ENCODE results near the gene PIP5K1C.
"Not testable (repeated sequence)": the region's sequence is repeated elsewhere in the genome, so short reads cannot be mapped to it uniquely, and the experiment has no call there.

The PIP5K1C gene

GRCh38 chr19:3669947-3670795 is 30.1 kb downstream of the PIP5K1C start:
- H3K4me1 ChIP-seq (ENCODE audit: control insufficient read depth in 1 of 2, insufficient read depth in 1 of 2, low read depth in 1 of 2, low read length in 1 of 2), result peaks cover 10 to 16% of the 10 kb centered on the region in 2 experiments
- peaks cover 30% of the 10 kb centered on the region for H3K27me3 ChIP-seq
- no peaks in the 10 kb centered on the region for H3K9me3 ChIP-seq
- no peak overlapping the region for H3K4me3 ChIP-seq (ENCODE audit: low read depth in 1 of 2, low read length in 1 of 2)
- H3K27ac ChIP-seq, result no peak overlapping the region
- peaks cover 21% of the 10 kb centered on the region for H3K36me3 ChIP-seq
- TF ChIP-seq, protein P1, sequence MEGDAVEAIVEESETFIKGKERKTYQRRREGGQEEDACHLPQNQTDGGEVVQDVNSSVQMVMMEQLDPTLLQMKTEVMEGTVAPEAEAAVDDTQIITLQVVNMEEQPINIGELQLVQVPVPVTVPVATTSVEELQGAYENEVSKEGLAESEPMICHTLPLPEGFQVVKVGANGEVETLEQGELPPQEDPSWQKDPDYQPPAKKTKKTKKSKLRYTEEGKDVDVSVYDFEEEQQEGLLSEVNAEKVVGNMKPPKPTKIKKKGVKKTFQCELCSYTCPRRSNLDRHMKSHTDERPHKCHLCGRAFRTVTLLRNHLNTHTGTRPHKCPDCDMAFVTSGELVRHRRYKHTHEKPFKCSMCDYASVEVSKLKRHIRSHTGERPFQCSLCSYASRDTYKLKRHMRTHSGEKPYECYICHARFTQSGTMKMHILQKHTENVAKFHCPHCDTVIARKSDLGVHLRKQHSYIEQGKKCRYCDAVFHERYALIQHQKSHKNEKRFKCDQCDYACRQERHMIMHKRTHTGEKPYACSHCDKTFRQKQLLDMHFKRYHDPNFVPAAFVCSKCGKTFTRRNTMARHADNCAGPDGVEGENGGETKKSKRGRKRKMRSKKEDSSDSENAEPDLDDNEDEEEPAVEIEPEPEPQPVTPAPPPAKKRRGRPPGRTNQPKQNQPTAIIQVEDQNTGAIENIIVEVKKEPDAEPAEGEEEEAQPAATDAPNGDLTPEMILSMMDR (IDR thresholded peaks at IDR 0.05), result no peak

GRCh38 chr19:3669082-3669946 is 31.0 kb downstream of the PIP5K1C start:
- H3K36me3 ChIP-seq, result peaks cover 25% of the 10 kb centered on the region
- peaks cover 30% of the 10 kb centered on the region for H3K27me3 ChIP-seq
- H3K4me1 ChIP-seq (ENCODE audit: control insufficient read depth in 1 of 2, insufficient read depth in 1 of 2, low read depth in 1 of 2, low read length in 1 of 2), result peaks cover 10 to 16% of the 10 kb centered on the region in 2 experiments
- TF ChIP-seq, protein P1 (IDR thresholded peaks at IDR 0.05), result no peak
- H3K4me3 ChIP-seq (ENCODE audit: low read depth in 1 of 2, low read length in 1 of 2), result no peak overlapping the region
- no peak overlapping the region for H3K27ac ChIP-seq
- H3K9me3 ChIP-seq, result no peaks in the 10 kb centered on the region

GRCh38 chr19:3668331-3669081 is 31.8 kb downstream of the PIP5K1C start:
- Histone ChIP-seq H3K4me3 (ENCODE audit: low read depth in 1 of 2, low read length in 1 of 2) (no peak overlapping the region), H3K9me3 (no peaks in the 10 kb centered on the region), H3K27me3 (peaks cover 30% of the 10 kb centered on the region), H3K36me3 (peaks cover 33% of the 10 kb centered on the region), H3K27ac (no peak overlapping the region), H3K4me1 (ENCODE audit: control insufficient read depth in 1 of 2, insufficient read depth in 1 of 2, low read depth in 1 of 2, low read length in 1 of 2) (peaks cover 10 to 16% of the 10 kb centered on the region in 2 experiments)
- TF ChIP-seq, protein P1 (IDR thresholded peaks at IDR 0.05), result no peak

DNA sequence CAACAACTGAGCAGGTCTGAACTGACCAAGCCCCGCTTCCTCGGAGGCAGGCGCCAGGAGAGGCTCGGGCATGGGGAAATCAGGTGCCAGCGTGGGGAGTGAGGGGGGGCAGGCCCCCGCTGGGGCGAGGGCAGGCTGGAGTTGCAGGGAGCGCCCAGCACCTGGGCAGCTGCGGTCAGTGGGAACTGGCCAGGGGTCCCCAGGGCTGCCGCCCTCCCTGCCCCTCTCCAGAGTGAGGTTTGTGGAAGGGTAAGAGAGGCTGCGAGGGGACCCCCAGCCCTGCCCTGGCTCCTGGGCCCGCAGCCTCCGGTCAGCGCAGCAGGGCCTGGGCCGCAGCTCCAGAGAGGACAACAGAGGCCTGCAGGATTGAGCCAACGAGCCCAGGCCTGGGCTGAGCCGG is 32.5 kb downstream of the PIP5K1C start:
- Histone ChIP-seq H3K9me3 (no peaks in the 10 kb centered on the region), H3K27ac (no peak overlapping the region), H3K27me3 (peaks cover 27% of the 10 kb centered on the region), H3K36me3 (peaks cover 41% of the 10 kb centered on the region), H3K4me1 (ENCODE audit: control insufficient read depth in 1 of 2, insufficient read depth in 1 of 2, low read depth in 1 of 2, low read length in 1 of 2) (peaks cover 10 to 16% of the 10 kb centered on the region in 2 experiments), H3K4me3 (ENCODE audit: low read depth in 1 of 2, low read length in 1 of 2) (no peak overlapping the region)
- TF ChIP-seq, protein P1 (IDR thresholded peaks at IDR 0.05), result no peak

- TF ChIP-seq, protein P1 (IDR thresholded peaks at IDR 0.05), result no peak
- H3K4me3 ChIP-seq (ENCODE audit: low read depth in 1 of 2, low read length in 1 of 2), result no peak overlapping the region
- no peak overlapping the region for H3K27ac ChIP-seq
- no peaks in the 10 kb centered on the region for H3K9me3 ChIP-seq
- peaks cover 10 to 16% of the 10 kb centered on the region in 2 experiments for H3K4me1 ChIP-seq (ENCODE audit: control insufficient read depth in 1 of 2, insufficient read depth in 1 of 2, low read depth in 1 of 2, low read length in 1 of 2)
- H3K36me3 ChIP-seq, result peaks cover 47% of the 10 kb centered on the region
- peaks cover 21% of the 10 kb centered on the region for H3K27me3 ChIP-seq
Measured at GRCh38 chr19:3667037-3667638, 33.1 kb downstream of the PIP5K1C start.

DNA sequence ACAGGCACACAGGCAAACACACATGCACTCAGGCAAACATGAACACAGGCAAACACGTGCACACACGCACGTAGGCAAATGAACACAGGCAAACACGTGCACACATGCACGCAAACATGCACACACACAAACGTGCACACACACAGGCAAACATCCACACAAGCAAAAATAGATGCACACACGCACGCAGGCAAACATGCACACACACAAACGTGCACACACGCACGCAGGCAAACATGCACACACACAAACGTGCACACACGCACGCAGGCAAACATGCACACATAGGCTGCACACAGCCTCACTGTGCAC is 33.8 kb downstream of the PIP5K1C start:
- not testable (repeated sequence) for H3K4me3 ChIP-seq (ENCODE audit: low read depth in 1 of 2, low read length in 1 of 2); H3K9me3 ChIP-seq
- peaks cover 53% of the 10 kb centered on the region for H3K36me3 ChIP-seq

More for the DNA sequence above, 33.8 kb downstream of the PIP5K1C start:
- H3K27ac ChIP-seq, result not testable (repeated sequence)
- H3K4me1 ChIP-seq (ENCODE audit: control insufficient read depth in 1 of 2, insufficient read depth in 1 of 2, low read depth in 1 of 2, low read length in 1 of 2), result peaks cover 6 to 12% of the 10 kb centered on the region in 2 experiments
- peaks cover 14% of the 10 kb centered on the region for H3K27me3 ChIP-seq
